Pancreas (tissue), 10 donors: ENCODE results near the gene MOSPD2. TPM values are rescaled to one million over a fixed set of nuclear protein-coding genes. Genes with fewer than 3 reads are reported as not detected.

ENCODE experiments used
- ATAC-seq, 4 donors: fragments of 200-7000 bp; cut with Tn5 transposase; one replicate each; pipeline versions ENCODE4 v1.8.0 to v1.9.1; 2020; ENCODE audit warnings: mild to moderate bottlenecking in 4 of 4, moderate library complexity in 4 of 4
- DNase-seq, 6 donors: peaks; one replicate each; pipeline ENCODE4 v3.0.0-alpha.2; 2020
- FAIRE-seq: peaks from 2 replicates; lab custom pipeline; 2012; peaks lifted over from hg19 to GRCh38; lab: Jason Lieb, UNC
- H3K27ac ChIP-seq, 4 donors: fragments of 200-600 bp; sonication (generic); 1 replicate in 3 of 4; 2 replicates in 1 of 4; pipeline versions ENCODE4 v1.5.0 to v1.8.0; 2020
- H3K27me3 ChIP-seq, 4 donors: fragments of 200-600 bp; one replicate each; pipeline ENCODE4 v1.8.0; 2021
- H3K36me3 ChIP-seq, 3 donors: fragments of 200-600 bp; sonication (generic) in 1 of 3; one replicate each; pipeline versions ENCODE4 v1.5.0 to v1.8.0; 2020 to 2021
- H3K4me1 ChIP-seq, 3 donors: fragments of 200-600 bp; one replicate each; pipeline ENCODE4 v1.8.0; 2021
- H3K4me3 ChIP-seq, 4 donors: fragments of 200-600 bp; sonication (generic) in 2 of 4; one replicate each; pipeline versions ENCODE4 v1.5.0 to v1.8.0; 2020 to 2021
- H3K9me3 ChIP-seq, 4 donors: fragments of 200-600 bp; one replicate each; pipeline ENCODE4 v1.8.0; 2021
- CTCF ChIP-seq, 4 donors: fragments of 200-600 bp; sonication (generic) in 3 of 4; IDR thresholded peaks; one replicate each; pipeline versions ENCODE4 v1.5.0 to v1.8.0; 2021; ENCODE audit warnings: antibody characterized with exemption in 4 of 4
- WGBS, 2 donors: extraction: QIAGEN DNeasy Blood & Tissue Kit; methylation state at CpG; one replicate each; pipeline ENCODE4 v1.1.7; 2013; 5-methylcytosine and 5-hydroxymethylcytosine counted together
- intact Hi-C, 3 donors: fragments of 100-400 bp; cut with DNase I; formaldehyde crosslinking; loops; one replicate each; pipeline versions ENCODE4 v1.11.1 to v1.14.2; 2022
- polyA plus RNA-seq, 2 donors: library from polyadenylated mRNA; stranded (reverse); fragments of 200-250 nt; gene quantifications; one replicate each; pipeline ENCODE4 v1.2.3, GENCODE V29; 2013
- total RNA-seq, 6 donors: library from RNA; stranded (reverse); fragmentation: NEBNext Ultra II Directional in 4 of 6; extraction: Animal tissue kit (Norgen Biotek cat#: 25700) in 4 of 6; gene quantifications; one replicate each; pipeline versions ENCODE4 v1.2.1 to v1.2.4, GENCODE V29; 2021 to 2023
- donor health status: healthy with polysubstance abuse.
- donor health status: DM: no; HTN: no; CAD: no; lungs with moderate emphysema.
- donor health status: DM: no; HTN: no; CAD: no.
- donor health status: control.
- donor health status: control.
- donor health status: Bipolar disorder and iron deficiency.
- donor health status: DM: yes; HTN: yes; CAD: no.
- donor health status: DM: no; HTN: no; CAD: no.
- donor health status: DM: no; HTN: no; CAD: no.
- donor health status: DM: yes; HTN: yes; CAD: no.

Gene MOSPD2
- total and polyA plus RNA-seq, 8 donors = 1.9 to 8.3 (median 4.2) TPM

DNA sequence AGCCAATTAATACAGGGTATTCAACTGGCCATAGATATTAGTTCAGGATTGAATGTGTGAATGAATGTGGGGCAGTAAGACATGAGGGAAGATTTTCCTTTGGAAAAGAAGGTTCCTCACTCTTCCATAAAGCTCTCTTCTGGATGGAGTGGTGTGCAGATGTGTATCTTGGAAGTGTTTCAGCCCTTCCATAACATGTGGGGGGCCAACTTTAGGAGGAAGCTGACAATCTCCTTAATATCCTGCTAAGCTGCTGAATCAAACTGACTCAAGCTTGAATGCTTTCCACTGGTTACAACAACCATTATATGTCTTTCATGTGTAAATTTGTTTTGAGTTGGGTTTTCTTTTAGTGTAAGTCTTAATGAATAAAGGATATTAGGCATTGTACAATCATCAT, 40.6 kb upstream of the MOSPD2 start:
- H3K4me3 ChIP-seq = no peak overlapping the region
- intact Hi-C loops = no loop called here
- no peaks in the 10 kb centered on the region for H3K9me3 ChIP-seq
- ATAC-seq (no peak), FAIRE-seq (no peak), DNase-seq (no peak)
- H3K27me3 ChIP-seq = no peaks in the 10 kb centered on the region
- H3K4me1 ChIP-seq = no peaks in the 10 kb centered on the region
- H3K36me3 ChIP-seq = no peaks in the 10 kb centered on the region
- no peak for TF ChIP-seq CTCF (IDR thresholded peaks at IDR 0.05)
- H3K27ac ChIP-seq = no peak overlapping the region

DNA sequence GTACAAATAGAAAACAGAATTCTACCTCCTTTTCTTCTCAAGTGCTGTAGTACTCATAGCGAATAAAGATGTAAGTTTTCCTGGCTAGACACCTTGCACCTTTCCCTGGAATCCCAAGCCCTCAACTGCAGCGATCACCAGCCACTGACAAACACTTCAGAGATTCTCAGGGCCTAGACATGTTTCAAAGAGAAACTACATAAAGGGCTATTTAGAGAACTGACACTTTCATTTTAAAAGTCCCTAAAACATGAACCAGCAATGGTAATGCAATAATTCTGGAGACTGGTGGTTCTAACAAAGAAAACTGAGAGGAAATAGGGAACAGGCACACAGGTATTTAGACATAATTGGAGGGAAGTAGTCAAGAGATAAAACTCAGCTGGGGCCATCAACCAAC, 36.1 kb upstream of the MOSPD2 start:
- Histone ChIP-seq H3K27me3 (no peaks in the 10 kb centered on the region), H3K4me1 (no peaks in the 10 kb centered on the region), H3K4me3 (no peak overlapping the region), H3K36me3 (no peaks in the 10 kb centered on the region), H3K27ac (no peak overlapping the region), H3K9me3 (no peaks in the 10 kb centered on the region)
- no peak for ATAC-seq
- TF ChIP-seq CTCF (IDR thresholded peaks at IDR 0.05) = no peak
- no peak for FAIRE-seq
- no peak for DNase-seq
- intact Hi-C loops = no loop called here
- 86 to 98% methylated on average over 2 of the region's 2 CpGs for WGBS, 2 donors

GRCh38 chrX:14843666-14844065, 29.6 kb upstream of the MOSPD2 start:
- DNase-seq = no peak
- no peaks in the 10 kb centered on the region for H3K9me3 ChIP-seq
- intact Hi-C loops = no loop called here
- no peaks in the 10 kb centered on the region for H3K36me3 ChIP-seq
- no peak for ATAC-seq
- H3K4me3 ChIP-seq = no peak overlapping the region
- no peak for FAIRE-seq
- 75 to 90% methylated on average over 4 of the region's 4 CpGs for WGBS, 2 donors
- TF ChIP-seq CTCF (IDR thresholded peaks at IDR 0.05) = no peak
- no peak overlapping the region for H3K27ac ChIP-seq
- H3K4me1 ChIP-seq = no peaks in the 10 kb centered on the region
- H3K27me3 ChIP-seq = no peaks in the 10 kb centered on the region

- Histone ChIP-seq H3K9me3 (no peaks in the 10 kb centered on the region), H3K36me3 (no peaks in the 10 kb centered on the region), H3K27me3 (peaks cover 0 to 8% (median 0%) of the 10 kb centered on the region in 4 donors), H3K4me1 (no peaks in the 10 kb centered on the region), H3K27ac (no peak overlapping the region), H3K4me3 (no peak overlapping the region)
- FAIRE-seq = peak; percentile 17
- no peak for ATAC-seq
- TF ChIP-seq CTCF (IDR thresholded peaks at IDR 0.05) = no peak
- 73 to 86% methylated on average over 3 of the region's 3 CpGs for WGBS, 2 donors
- intact Hi-C loops = no loop called here
- no peak for DNase-seq
Observed at GRCh38 chrX:14851526-14851925, 21.7 kb upstream of the MOSPD2 start.

DNA sequence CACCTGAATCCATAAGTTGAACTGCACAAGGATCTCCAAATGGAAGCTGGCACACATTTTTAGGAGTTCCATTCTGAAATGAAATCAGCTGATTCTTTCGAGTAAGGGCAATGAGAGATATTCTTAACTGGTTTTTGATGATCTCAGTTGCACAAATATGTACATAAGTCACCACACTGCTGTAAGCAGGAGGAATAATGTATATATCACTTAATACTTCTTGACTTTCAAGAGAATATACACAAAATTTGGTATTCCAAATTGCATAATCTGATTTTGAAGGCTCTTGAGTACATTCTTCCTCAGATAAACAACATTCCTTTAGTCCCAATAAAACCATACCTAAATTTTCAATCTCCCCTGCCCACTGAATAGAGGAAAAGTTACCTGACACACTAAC, 8.6 kb upstream of the MOSPD2 start:
- ATAC-seq = no peak
- DNase-seq = no peak
- intact Hi-C loops = no loop called here
- TF ChIP-seq CTCF (IDR thresholded peaks at IDR 0.05) = no peak
- no peaks in the 10 kb centered on the region for H3K9me3 ChIP-seq
- no peaks in the 10 kb centered on the region for H3K36me3 ChIP-seq
- H3K4me1 ChIP-seq = no peaks in the 10 kb centered on the region
- WGBS, 2 donors = 69 to 92% methylated on average over 1 of the region's 1 CpG
- H3K4me3 ChIP-seq = no peak overlapping the region
- H3K27me3 ChIP-seq = no peaks in the 10 kb centered on the region
- H3K27ac ChIP-seq = no peak overlapping the region
- no peak for FAIRE-seq
